ENCODE results near the gene STUM.
"Not testable (repeated sequence)": the region's sequence is repeated elsewhere in the genome, so short reads cannot be mapped to it uniquely, and the experiment has no call there.

STUM gene

DNA sequence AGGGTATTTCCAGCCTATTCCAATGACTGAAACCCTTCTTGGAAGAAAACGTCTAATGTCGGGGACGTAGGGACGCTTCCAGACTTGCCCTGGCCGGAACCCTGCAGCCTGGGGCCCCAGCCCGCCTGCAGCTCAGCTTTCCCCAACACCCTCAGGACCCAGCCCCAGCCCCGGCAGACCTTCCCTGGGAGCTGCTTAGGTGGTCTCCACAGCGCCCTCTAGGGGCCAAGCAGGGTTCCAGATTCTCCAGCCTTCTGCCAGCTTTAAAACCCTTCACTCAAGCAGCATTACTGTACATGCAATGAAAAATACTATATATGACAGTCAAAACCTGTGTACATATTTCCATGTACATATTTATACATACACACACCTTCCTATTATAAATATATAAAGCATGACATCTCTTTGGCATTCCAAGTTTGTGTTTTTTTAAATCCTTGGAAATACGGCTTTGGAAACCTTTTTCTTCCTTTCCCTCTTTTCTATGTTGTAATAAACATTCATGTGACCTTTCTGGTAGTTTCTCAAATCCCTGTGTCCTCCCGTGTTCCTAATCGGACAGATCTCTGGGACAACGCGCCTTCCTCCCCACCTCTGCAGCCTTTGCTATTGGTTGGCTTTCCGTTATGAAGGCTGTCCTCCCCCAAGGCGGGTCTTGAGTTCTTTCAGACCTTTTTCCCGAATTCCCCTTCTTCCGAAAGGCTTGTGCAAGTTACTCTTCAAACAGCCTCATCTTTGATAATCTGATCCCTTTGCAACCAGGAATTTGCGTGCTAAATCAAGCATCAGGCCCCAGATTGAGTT, 60.3 kb downstream of the STUM start:
- Histone ChIP-seq H3K4me3 (ENCODE audit: low read length) (no peak overlapping the region), H3K27me3 (ENCODE audit: low read depth, low read length) (peaks cover 18% of the 10 kb centered on the region; the same call in 1 of the 2 replicates), H3K4me2 (ENCODE audit: low read length) (no peak overlapping the region), H3K9ac (ENCODE audit: low read length) (no peak overlapping the region), H3K4me1 (ENCODE audit: low read length) (no peaks in the 10 kb centered on the region), H2AFZ (ENCODE audit: low read depth, low read length) (no peak overlapping the region), H4K20me1 (ENCODE audit: insufficient read depth, low read length) (no peaks in the 10 kb centered on the region), H3K9me3 (ENCODE audit: insufficient read depth, low read length) (no peaks in the 10 kb centered on the region), H3K79me2 (ENCODE audit: low read length) (no peaks in the 10 kb centered on the region), H3K36me3 (replicated peaks; ENCODE audit: low read depth, low read length) (no peaks in the 10 kb centered on the region), H3K27ac (ENCODE audit: low read length) (no peak overlapping the region)
- TF ChIP-seq EZH2phosphoT487 (IDR thresholded peaks at IDR 0.05; ENCODE audit: low read depth) = no peak
- TF ChIP-seq, protein P1, sequence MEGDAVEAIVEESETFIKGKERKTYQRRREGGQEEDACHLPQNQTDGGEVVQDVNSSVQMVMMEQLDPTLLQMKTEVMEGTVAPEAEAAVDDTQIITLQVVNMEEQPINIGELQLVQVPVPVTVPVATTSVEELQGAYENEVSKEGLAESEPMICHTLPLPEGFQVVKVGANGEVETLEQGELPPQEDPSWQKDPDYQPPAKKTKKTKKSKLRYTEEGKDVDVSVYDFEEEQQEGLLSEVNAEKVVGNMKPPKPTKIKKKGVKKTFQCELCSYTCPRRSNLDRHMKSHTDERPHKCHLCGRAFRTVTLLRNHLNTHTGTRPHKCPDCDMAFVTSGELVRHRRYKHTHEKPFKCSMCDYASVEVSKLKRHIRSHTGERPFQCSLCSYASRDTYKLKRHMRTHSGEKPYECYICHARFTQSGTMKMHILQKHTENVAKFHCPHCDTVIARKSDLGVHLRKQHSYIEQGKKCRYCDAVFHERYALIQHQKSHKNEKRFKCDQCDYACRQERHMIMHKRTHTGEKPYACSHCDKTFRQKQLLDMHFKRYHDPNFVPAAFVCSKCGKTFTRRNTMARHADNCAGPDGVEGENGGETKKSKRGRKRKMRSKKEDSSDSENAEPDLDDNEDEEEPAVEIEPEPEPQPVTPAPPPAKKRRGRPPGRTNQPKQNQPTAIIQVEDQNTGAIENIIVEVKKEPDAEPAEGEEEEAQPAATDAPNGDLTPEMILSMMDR (IDR thresholded peaks at IDR 0.05; ENCODE audit: low read depth, low read length) = peak; percentile 95

DNA sequence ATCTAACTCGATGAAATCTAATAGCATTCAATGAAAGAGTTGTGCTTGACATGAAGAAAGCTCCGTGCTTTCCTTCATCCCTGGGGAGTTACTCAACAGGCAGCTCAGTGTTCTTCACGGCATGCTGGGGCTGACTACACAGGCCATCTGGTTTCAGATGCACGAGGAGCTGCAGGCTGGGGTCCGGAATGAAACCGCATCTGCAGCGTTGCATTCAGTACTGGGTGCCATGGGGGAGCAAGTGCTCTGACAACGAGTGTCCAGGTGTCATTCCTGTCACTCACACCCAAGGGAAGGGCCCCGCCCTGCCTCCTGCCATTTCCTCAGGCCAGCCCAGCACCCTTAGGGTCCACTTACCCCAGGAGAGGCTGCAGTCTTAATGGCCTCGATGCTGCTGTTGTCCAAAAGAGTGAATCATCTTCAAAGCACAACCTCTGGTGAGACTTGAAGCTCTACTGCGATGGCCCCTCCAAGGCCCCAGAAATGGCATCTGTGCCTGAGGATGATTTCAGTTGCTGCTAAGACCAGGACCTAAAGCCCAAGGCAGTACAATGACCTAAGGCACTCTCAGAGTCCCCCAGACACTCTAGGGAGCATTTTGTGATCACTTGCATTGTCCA, 61.4 kb downstream of the STUM start:
- peaks cover 18% of the 10 kb centered on the region; the same call in 1 of the 2 replicates for H3K27me3 ChIP-seq (ENCODE audit: low read depth, low read length)
- H3K36me3 ChIP-seq (replicated peaks; ENCODE audit: low read depth, low read length) = no peaks in the 10 kb centered on the region
- no peaks in the 10 kb centered on the region for H3K9me3 ChIP-seq (ENCODE audit: insufficient read depth, low read length)
- no peak overlapping the region for H3K4me3 ChIP-seq (ENCODE audit: low read length)
- H2AFZ ChIP-seq (ENCODE audit: low read depth, low read length) = no peak overlapping the region
- no peak overlapping the region for H3K9ac ChIP-seq (ENCODE audit: low read length)
- no peak overlapping the region for H3K27ac ChIP-seq (ENCODE audit: low read length)
- no peaks in the 10 kb centered on the region for H3K4me1 ChIP-seq (ENCODE audit: low read length)
- no peak for TF ChIP-seq EZH2phosphoT487 (IDR thresholded peaks at IDR 0.05; ENCODE audit: low read depth)
- TF ChIP-seq, protein P1 (IDR thresholded peaks at IDR 0.05; ENCODE audit: low read depth, low read length) = no peak
- no peaks in the 10 kb centered on the region for H3K79me2 ChIP-seq (ENCODE audit: low read length)
- H4K20me1 ChIP-seq (ENCODE audit: insufficient read depth, low read length) = no peaks in the 10 kb centered on the region
- no peak overlapping the region for H3K4me2 ChIP-seq (ENCODE audit: low read length)

DNA sequence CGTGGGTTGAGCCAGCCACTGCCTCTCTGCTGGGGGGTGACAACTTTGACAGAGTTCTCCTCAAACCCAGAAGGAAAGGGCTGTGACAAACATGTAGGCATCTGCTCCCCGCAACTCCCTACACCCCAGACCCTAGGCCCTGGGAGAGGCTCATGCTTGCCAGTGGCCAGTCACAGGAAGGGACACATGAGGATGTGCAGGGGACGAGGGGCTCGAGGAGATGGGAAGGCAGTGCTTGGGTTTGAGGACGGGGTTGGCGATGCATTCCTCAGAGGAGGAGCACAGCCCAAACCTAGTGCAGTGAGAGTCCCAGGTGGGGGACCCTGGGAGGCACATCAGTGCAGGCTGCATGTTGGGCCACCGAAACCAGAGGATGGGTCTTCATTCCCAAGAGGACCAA, 62.1 kb downstream of the STUM start:
- H2AFZ ChIP-seq (ENCODE audit: low read depth, low read length) = no peak overlapping the region
- no peak overlapping the region for H3K9ac ChIP-seq (ENCODE audit: low read length)
- no peaks in the 10 kb centered on the region for H4K20me1 ChIP-seq (ENCODE audit: insufficient read depth, low read length)
- TF ChIP-seq, protein P1 (IDR thresholded peaks at IDR 0.05; ENCODE audit: low read depth, low read length) = no peak
- TF ChIP-seq EZH2phosphoT487 (IDR thresholded peaks at IDR 0.05; ENCODE audit: low read depth) = no peak
- H3K4me3 ChIP-seq (ENCODE audit: low read length) = no peak overlapping the region
- H3K4me1 ChIP-seq (ENCODE audit: low read length) = no peaks in the 10 kb centered on the region
- no peaks in the 10 kb centered on the region for H3K79me2 ChIP-seq (ENCODE audit: low read length)
- H3K27ac ChIP-seq (ENCODE audit: low read length) = no peak overlapping the region
- H3K4me2 ChIP-seq (ENCODE audit: low read length) = no peak overlapping the region
- H3K27me3 ChIP-seq (ENCODE audit: low read depth, low read length) = peaks cover 18% of the 10 kb centered on the region; the same call in 1 of the 2 replicates
- H3K9me3 ChIP-seq (ENCODE audit: insufficient read depth, low read length) = no peaks in the 10 kb centered on the region
- no peaks in the 10 kb centered on the region for H3K36me3 ChIP-seq (replicated peaks; ENCODE audit: low read depth, low read length)

DNA sequence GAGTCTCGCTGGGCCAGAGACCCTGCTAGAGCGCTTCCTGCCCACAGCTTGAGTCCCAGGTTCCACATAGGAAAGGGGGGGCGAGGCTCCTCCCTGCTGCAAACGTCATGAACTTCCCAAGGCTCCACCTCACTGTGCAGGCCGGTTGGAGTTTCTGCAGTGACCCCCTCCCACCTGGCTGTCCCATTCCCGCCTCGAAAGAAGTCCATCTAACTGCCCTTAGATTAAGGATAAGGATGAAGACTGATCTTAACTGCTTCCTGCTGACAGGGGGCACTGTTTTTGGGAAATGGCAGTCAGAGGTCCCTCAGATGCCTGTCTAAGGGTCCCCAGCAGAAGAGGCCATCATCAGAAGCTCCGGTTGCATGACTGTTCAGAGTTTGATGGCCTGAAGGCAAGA, 62.7 kb downstream of the STUM start:
- Histone ChIP-seq H4K20me1 (ENCODE audit: insufficient read depth, low read length) (no peaks in the 10 kb centered on the region), H3K27me3 (ENCODE audit: low read depth, low read length) (peaks cover 18% of the 10 kb centered on the region; the same call in 1 of the 2 replicates), H3K9ac (ENCODE audit: low read length) (no peak overlapping the region), H3K4me3 (ENCODE audit: low read length) (no peak overlapping the region), H3K79me2 (ENCODE audit: low read length) (no peaks in the 10 kb centered on the region), H3K4me2 (ENCODE audit: low read length) (no peak overlapping the region), H3K4me1 (ENCODE audit: low read length) (no peaks in the 10 kb centered on the region), H3K36me3 (replicated peaks; ENCODE audit: low read depth, low read length) (no peaks in the 10 kb centered on the region), H3K9me3 (ENCODE audit: insufficient read depth, low read length) (no peaks in the 10 kb centered on the region), H3K27ac (ENCODE audit: low read length) (no peak overlapping the region), H2AFZ (ENCODE audit: low read depth, low read length) (no peak overlapping the region)
- TF ChIP-seq EZH2phosphoT487 (IDR thresholded peaks at IDR 0.05; ENCODE audit: low read depth) = no peak
- TF ChIP-seq, protein P1 (IDR thresholded peaks at IDR 0.05; ENCODE audit: low read depth, low read length) = no peak

DNA sequence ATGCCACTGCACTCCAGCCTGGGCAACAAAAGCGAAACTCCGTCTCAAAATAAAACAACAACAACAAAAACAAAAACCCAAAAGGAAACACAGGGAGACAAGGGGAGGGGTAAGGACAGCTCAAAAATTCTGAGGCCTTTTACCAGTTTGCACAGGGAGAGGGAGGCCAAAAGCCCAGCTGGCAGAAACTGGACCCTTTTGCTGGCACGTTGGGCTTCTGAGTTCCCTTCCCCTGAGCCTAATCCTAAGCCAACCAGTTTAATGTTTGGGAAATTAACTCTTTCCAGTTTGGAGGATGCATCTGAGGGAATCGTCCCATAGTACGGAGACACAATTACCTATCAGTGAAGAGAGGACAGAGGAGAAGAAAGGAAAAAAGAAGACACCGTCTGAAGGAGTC, 63.4 kb downstream of the STUM start:
- H3K27ac ChIP-seq (ENCODE audit: low read length); H4K20me1 ChIP-seq (ENCODE audit: insufficient read depth, low read length); H3K9ac ChIP-seq (ENCODE audit: low read length); H3K36me3 ChIP-seq (replicated peaks; ENCODE audit: low read depth, low read length); H3K9me3 ChIP-seq (ENCODE audit: insufficient read depth, low read length); H3K79me2 ChIP-seq (ENCODE audit: low read length); H2AFZ ChIP-seq (ENCODE audit: low read depth, low read length); H3K4me2 ChIP-seq (ENCODE audit: low read length); H3K4me1 ChIP-seq (ENCODE audit: low read length); H3K4me3 ChIP-seq (ENCODE audit: low read length): not testable (repeated sequence)
- peaks cover 22% of the 10 kb centered on the region; the same call in 1 of the 2 replicates for H3K27me3 ChIP-seq (ENCODE audit: low read depth, low read length)

Data from OCI-LY3 (cell line).